ENCODE measurements around the gene OPN1SW. TPM values are rescaled to one million over a fixed set of nuclear protein-coding genes. Genes with fewer than 3 reads are reported as not detected.

The OPN1SW gene
- total RNA-seq, 4 donors from 2014 or later: not detected

DNA sequence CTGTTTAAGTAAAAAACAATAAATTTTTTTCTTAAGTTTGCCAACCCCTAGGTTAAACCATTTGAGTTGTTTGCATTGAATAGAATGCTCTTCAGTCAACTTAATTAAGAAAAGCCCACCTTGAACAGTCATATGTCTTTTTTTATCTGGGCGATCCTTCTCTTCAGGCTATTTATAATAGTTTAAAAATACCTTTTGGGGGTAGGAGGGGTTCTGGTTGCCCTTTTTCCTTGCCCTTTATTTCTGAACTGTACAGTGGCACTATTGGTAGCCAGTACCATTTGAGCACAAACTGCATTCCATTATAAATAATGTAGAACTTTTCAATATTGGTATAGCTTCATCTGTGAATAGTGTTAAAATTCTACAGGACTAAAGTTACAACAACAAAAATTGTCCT is 23.3 kb downstream of the OPN1SW start:
- 89 to 93% methylated on average over 1 of the region's 1 CpG for WGBS, 2 donors
- Histone ChIP-seq H3K27ac (no peak overlapping the region), H3K36me3 (peaks cover 0 to 92% (median 21%) of the 10 kb centered on the region in 3 donors)

DNA sequence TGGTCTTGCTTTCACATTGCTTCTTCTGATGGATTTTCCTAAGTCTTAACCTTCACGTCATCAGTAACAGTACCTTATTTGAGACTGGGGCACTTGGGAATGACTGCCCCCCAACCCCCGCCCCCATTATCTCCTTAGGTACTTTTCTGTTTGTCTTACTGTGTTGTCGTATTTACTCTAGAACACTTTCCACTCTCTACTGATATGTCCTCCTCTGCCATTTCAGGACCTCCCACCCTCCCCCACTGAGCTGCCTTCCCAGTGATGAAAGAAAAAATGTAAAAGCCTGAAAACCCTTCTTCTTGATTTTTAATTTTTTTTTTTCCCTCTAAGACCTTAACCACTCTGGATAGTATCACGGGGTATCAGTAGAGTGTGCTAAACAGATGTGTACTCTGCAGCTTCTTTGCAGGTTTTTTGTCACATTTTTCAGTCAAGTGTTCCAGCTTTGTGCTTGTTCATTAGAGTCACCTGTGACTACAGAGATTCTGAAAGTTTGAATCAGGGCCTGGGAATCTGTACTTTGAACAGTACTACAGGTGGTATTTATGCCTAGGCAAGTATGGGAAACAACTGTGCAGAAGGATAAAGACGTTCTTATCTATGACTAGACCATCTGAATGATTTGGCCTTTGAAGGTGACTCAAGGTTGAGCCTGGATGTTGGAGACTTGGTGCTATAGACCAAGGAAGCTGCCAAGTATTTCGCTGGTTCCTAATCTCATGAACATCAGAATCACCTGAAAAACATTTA is 28.1 kb downstream of the OPN1SW start:
- WGBS, 2 donors: 88 to 91% methylated on average over 6 of the region's 6 CpGs
- no peak overlapping the region for H3K27ac ChIP-seq
- no peaks in the 10 kb centered on the region for H3K27me3 ChIP-seq
- H3K9me3 ChIP-seq: no peaks in the 10 kb centered on the region
- no peak overlapping the region for H3K4me3 ChIP-seq
- H3K36me3 ChIP-seq: peaks cover 0 to 47% (median 18%) of the 10 kb centered on the region in 3 donors
- intact Hi-C loops (cut with DNase I): no loop called here
- TF ChIP-seq CTCF (IDR thresholded peaks at IDR 0.05) (no peak), POLR2A (IDR thresholded peaks at IDR 0.05) (no peak)
- DNase-seq: no peak
- peaks cover 0 to 16% (median 4%) of the 10 kb centered on the region in 3 donors for H3K4me1 ChIP-seq

More for the DNA sequence above, 23.3 kb downstream of the OPN1SW start:
- Histone ChIP-seq H3K9me3 (no peaks in the 10 kb centered on the region), H3K4me3 (no peak overlapping the region), H3K4me1 (peaks cover 0 to 21% (median 9%) of the 10 kb centered on the region in 3 donors), H3K27me3 (no peaks in the 10 kb centered on the region)
- no peak for TF ChIP-seq POLR2A (IDR thresholded peaks at IDR 0.05)
- no peak for TF ChIP-seq CTCF (IDR thresholded peaks at IDR 0.05)
- no peak for DNase-seq
- intact Hi-C loops (cut with DNase I): no loop called here

- no peak overlapping the region for H3K4me3 ChIP-seq
- no peak for DNase-seq
- H3K9me3 ChIP-seq: no peaks in the 10 kb centered on the region
- H3K27ac ChIP-seq: no peak overlapping the region
- intact Hi-C loops (cut with DNase I): no loop called here
- WGBS, 2 donors: 70 to 78% methylated on average over 1 of the region's 1 CpG
- peaks cover 0 to 29% (median 18%) of the 10 kb centered on the region in 3 donors for H3K36me3 ChIP-seq
- TF ChIP-seq POLR2A (IDR thresholded peaks at IDR 0.05) (no peak), CTCF (IDR thresholded peaks at IDR 0.05) (no peak)
- H3K4me1 ChIP-seq: peaks cover 6 to 34% (median 21%) of the 10 kb centered on the region in 3 donors
- no peaks in the 10 kb centered on the region for H3K27me3 ChIP-seq
Observed at GRCh38 chr7:128745706-128746105, 29.9 kb downstream of the OPN1SW start.

DNA sequence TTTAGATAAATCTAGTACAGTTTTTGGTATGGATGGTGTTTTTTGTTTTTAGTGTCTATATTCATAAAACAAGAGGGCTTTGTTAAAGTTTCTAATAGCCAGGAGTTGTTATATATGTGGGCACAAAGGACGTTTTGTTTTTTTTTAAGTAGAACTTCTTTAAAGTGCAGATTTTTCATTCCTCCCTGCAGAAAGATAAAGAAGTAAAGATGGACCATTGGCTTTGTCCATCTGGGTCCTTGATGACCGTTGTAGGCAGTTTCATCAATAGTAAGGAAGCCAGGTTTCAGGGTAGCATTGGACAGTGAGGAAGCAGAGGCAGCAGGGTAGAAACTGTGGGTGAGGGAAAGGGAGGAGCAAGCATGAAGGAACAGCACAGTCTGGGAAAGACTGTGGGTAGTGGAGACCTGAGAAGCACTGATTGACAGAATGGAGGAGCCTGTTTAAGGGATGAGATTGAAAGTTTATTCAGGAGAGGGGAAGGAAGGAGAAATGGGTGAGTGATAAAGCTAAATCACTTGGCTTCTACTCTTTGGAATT is 31.2 kb downstream of the OPN1SW start:
- no peaks in the 10 kb centered on the region for H3K9me3 ChIP-seq
- DNase-seq: no peak
- peaks cover 0 to 17% (median 7%) of the 10 kb centered on the region in 3 donors for H3K36me3 ChIP-seq
- H3K4me3 ChIP-seq: no peak overlapping the region
- H3K27me3 ChIP-seq: no peaks in the 10 kb centered on the region
- intact Hi-C loops (cut with DNase I): no loop called here
- no peak overlapping the region for H3K27ac ChIP-seq
- TF ChIP-seq POLR2A (IDR thresholded peaks at IDR 0.05) (no peak), CTCF (IDR thresholded peaks at IDR 0.05) (no peak)
- 58 to 61% methylated on average over 2 of the region's 2 CpGs for WGBS, 2 donors
- H3K4me1 ChIP-seq: peaks cover 13 to 45% (median 26%) of the 10 kb centered on the region in 3 donors

- WGBS, 2 donors: 74 to 86% methylated on average over 1 to 7 of the region's 7 CpGs
- Histone ChIP-seq H3K27me3 (no peaks in the 10 kb centered on the region), H3K4me3 (no peak overlapping the region), H3K36me3 (peaks cover 0 to 5% (median 0%) of the 10 kb centered on the region in 3 donors), H3K27ac (no peak overlapping the region), H3K4me1 (peaks cover 13 to 50% (median 26%) of the 10 kb centered on the region in 3 donors), H3K9me3 (no peaks in the 10 kb centered on the region)
- DNase-seq: no peak
- intact Hi-C loops (cut with DNase I): no loop called here
- no peak for TF ChIP-seq POLR2A (IDR thresholded peaks at IDR 0.05)
- TF ChIP-seq CTCF (IDR thresholded peaks at IDR 0.05): no peak
Observed at GRCh38 chr7:128743112-128743772, 32.4 kb downstream of the OPN1SW start.

Data from esophagus squamous epithelium (tissue), 5 donors.